Measurements from ENCODE around the gene NPAS2. TPM values are rescaled to one million over a fixed set of nuclear protein-coding genes. Genes with fewer than 3 reads are reported as not detected.

Gene NPAS2
- total RNA-seq, 1 experiment from 2014 or later = 3.7 TPM

GRCh38 chr2:100988630-100989417, 168.9 kb downstream of the NPAS2 start:
- peak; percentile 6 for DNase-seq (ENCODE audit: low spot score)

DNA sequence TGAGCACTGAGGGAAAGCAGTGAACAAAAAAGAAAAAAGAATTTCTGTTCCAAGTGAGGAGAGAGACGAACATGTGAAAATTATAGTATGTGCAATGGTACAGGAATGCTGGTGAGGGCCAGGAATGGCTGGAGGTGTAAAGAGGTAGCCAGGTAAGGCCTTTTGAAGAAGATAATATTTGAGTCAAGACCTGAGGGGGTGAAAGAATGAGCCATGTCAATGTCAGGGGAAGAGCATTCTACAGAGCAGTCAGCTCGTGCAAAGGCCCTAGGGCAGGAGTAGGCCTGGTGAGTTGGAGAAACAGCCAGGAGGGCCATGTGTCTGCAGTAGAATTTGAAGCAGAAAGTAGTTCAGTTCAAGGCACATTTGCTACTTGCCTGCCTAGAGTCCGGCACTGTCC, 169.7 kb downstream of the NPAS2 start:
- no peak for DNase-seq (ENCODE audit: low spot score)

DNA sequence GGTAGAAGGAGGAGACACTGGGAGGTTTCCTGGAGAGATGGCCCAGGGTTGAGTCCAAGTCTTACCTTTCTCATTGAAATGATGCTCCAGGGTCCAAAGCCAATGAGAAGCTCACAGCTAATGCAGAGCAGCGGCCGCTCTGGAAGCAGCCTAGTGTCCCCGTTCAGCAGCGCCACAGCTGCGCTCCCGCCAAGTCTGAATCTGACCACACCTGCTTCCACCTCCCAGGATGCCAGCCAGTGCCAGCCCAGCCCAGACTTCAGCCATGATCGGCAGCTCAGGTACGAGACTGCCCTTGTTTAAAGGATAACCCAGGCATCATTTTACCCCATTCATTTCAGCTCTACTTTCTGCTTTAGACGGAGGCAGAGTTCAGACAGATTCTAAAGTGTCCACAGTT, 170.2 kb downstream of the NPAS2 start:
- DNase-seq (ENCODE audit: low spot score) = no peak

GRCh38 chr2:100990650-100991403, 170.9 kb downstream of the NPAS2 start:
- no peak for DNase-seq (ENCODE audit: low spot score)

GRCh38 chr2:100991404-100991773, 171.4 kb downstream of the NPAS2 start:
- no peak for DNase-seq (ENCODE audit: low spot score)

DNA sequence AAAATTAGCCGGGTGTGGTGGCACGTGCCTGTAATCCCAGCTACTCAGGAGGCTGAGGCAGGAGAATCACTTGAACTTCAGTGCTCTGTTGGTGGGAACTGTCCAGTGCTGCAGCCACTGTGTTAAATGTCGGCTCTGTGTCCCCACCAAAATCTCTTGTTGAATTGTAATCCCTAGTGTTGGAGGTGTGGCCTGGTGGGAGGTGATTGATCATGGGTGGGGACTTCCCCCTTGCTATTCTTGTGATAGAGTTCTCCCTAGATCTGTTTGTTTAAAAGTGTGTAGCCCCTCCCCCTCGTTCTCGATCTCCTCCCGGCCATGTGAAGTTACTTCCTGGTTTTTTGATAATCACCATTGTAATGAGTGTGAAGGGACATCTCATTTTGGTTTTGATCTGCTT, 172.3 kb downstream of the NPAS2 start:
- DNase-seq (ENCODE audit: low spot score) = no peak

- DNase-seq (ENCODE audit: low spot score) = no peak
Measured at GRCh38 chr2:100993294-100993693, 173.4 kb downstream of the NPAS2 start.

GRCh38 chr2:100995309-100996075, 175.6 kb downstream of the NPAS2 start:
- DNase-seq (ENCODE audit: low spot score) = no peak

GRCh38 chr2:100997509-100998234, 177.7 kb downstream of the NPAS2 start:
- DNase-seq (ENCODE audit: low spot score) = no peak

DNA sequence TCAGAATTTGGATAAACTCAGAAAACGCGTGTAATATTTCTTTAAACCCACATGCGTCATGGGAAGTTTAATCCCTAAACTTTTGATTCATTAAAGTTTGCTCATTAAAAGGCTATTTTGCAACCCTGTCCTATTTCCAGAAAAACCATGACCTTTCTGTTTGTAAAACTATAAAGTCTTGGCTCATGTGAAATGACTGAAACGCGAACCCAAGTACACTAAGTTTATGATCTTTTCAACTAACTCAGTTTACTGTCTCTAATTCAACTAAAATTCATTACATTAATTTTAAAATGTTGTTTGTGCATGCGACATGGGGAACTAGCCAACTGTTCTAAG, 178.3 kb downstream of the NPAS2 start:
- no peak for DNase-seq (ENCODE audit: low spot score)

DNA sequence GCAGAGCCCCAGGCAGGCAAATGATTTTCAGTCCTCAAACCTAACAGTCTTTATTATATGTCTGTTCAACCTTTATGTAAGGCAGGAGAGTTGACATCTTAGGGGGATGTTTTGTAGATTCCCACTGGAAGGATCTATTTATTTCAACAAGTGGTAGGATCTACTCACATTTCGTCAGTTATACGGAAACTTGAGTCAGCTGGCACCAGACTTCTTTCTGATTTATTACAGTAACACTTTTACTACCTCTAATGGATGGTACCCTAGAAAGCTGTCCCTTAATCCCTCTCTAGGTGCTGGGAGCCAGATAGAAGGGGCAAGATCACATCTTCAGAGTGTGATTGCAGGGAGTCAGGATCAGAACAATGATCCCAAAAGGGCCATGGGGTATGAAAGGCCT, 180.1 kb downstream of the NPAS2 start:
- DNase-seq (ENCODE audit: low spot score) = no peak

DNA sequence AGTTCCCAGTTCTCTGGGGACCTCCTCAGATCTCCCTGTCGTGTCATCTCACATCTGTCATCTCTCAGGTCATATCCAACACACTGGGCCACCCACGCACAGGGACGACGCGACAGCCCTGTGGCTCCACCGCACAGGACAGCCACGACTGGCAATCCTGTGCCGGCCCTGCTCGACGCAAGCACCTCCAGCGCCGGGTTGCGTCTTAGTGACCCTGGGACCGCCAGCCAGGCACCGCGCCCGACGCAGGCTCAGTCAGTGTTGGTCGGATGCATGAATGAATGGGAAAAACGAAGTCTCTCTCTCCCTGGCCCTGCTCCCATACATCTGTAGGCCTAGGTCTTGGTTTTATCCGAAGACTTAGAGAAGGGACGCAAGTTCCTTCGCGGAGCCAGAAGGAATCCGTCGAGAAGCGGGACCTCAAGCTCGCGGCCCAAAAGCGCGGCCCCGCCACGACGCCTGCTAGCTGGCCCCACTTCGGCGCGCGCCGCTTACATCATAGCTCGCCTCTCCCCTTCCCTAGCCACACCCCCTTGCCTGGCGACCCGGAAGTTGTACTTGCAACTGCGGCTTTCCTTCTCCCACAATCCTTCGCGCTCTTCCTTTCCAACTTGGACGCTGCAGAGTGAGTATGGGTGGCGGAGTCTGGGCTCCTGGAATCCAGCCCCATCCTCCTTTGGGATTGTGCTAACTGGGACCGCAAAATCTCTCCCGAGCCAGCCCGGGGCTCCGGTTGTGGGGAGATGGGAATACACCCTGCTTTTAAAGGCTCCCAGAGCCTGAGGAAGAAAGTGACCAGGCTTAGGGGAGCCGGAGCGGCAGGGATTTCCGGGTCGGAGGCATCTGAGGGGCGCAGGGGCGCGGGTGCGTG, 182.0 kb downstream of the NPAS2 start, which contains the start of gene RPL31:
Gene RPL31 (plus strand): TSS at position 599 of the 871 bp plus-strand sequence. CDS start 413 bp downstream, outside the sequence.
- peak; percentile 96 for DNase-seq (ENCODE audit: low spot score)

- DNase-seq (ENCODE audit: low spot score) = peak; percentile 8
Measured at GRCh38 chr2:101002562-101003277, 182.8 kb downstream of the NPAS2 start.

GRCh38 chr2:101003278-101003775, 183.4 kb downstream of the NPAS2 start:
- DNase-seq (ENCODE audit: low spot score) = no peak

- no peak for DNase-seq (ENCODE audit: low spot score)
Measured at GRCh38 chr2:101004620-101005325, 184.8 kb downstream of the NPAS2 start.

DNA sequence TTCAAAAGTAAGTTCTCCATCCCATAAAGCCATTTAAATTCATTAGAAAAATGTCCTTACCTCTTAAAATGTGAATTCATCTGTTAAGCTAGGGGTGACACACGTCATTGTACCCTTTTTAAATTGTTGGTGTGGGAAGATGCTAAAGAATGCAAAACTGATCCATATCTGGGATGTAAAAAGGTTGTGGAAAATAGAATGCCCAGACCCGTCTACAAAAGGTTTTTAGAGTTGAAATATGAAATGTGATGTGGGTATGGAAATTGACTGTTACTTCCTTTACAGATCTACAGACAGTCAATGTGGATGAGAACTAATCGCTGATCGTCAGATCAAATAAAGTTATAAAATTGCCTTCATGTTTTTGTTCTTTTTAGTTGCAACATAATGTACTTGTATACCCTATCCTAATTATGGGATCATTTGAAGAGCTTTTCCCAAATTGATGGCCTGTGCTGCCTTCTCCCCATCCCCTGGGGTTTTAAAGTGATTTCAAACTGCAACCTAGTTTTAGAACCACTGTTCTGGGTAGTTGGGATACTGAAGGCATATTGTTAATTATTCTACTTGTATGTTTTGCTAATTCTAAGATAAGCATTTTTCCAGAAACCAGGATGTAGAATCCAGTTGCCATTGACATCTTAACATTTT, 186.3 kb downstream of the NPAS2 start:
- no peak for DNase-seq (ENCODE audit: low spot score)

DNA sequence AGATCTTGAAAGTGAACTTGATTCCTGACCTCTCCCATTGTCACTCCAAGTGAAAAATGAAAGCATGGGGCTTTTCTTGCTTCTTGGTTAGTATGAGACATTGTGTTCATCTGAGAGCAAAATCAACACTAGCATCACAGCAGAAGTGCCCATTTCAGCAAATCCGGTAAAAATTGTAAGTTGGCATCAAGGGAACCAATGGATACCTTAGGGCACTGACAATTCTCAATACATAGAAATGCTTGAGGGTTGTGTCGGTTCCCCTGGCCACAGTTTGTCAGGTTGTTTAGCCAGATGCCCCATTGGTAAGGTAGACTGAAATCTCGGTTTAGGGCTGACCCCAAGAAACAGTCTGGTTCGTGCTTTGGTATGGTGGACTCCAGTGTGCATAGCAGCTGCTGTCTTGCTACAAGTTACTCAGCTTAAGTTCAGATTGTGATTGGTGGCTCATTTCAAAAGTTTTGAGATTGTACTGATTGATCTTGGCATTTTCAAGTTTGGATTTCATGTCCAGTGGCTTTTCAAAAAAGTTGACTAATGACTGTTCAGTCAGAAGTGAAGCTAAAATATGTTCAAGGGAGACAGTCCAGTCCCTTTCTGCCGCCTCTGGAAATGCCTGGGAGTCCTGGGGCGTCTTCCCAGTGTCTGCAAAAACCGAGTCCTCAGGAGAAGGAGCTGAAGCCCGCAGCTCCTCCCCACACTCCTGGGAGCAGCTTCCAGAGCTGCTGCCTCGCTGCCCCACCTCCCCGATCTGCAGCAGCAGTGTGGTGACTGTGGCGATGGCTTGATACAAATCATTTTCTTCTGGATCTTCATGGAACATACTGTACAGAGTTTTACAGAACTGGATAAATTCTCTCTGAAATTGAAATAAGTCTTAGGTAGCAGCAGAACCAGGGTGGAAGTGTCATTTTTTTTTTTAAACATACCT, 187.7 kb downstream of the NPAS2 start:
- DNase-seq (ENCODE audit: low spot score) = no peak

- DNase-seq (ENCODE audit: low spot score) = no peak
Measured at GRCh38 chr2:101011152-101011551, 191.2 kb downstream of the NPAS2 start.

Data from A172 (cell line).